Inferior parietal cortex (tissue), 1 donor: Measurements from ENCODE around the gene FCGBP.

Source experiments
- DNase-seq: peaks from one replicate; pipeline ENCODE4 v3.0.0-alpha.2; 2016; ENCODE audit errors: extremely low spot score

FCGBP gene

GRCh38 chr19:39946532-39946931 lies 12.1 kb upstream of the FCGBP start:
- DNase-seq = no peak

- no peak for DNase-seq
Measured at GRCh38 chr19:39943586-39943985, 9.2 kb upstream of the FCGBP start.

GRCh38 chr19:39942366-39942730 lies 7.9 kb upstream of the FCGBP start:
- DNase-seq = no peak

- DNase-seq = no peak
Measured at GRCh38 chr19:39941615-39942365, 7.4 kb upstream of the FCGBP start.

GRCh38 chr19:39941151-39941550 lies 6.7 kb upstream of the FCGBP start:
- no peak for DNase-seq

GRCh38 chr19:39940221-39940833 lies 5.9 kb upstream of the FCGBP start:
- DNase-seq = no peak

- no peak for DNase-seq
Measured at GRCh38 chr19:39939556-39939955, 5.1 kb upstream of the FCGBP start.

- DNase-seq = no peak
Measured at GRCh38 chr19:39937787-39938186, 3.4 kb upstream of the FCGBP start.

GRCh38 chr19:39937094-39937720 lies 2.8 kb upstream of the FCGBP start:
- DNase-seq = no peak

GRCh38 chr19:39936622-39937021 lies 2.2 kb upstream of the FCGBP start:
- DNase-seq = no peak

GRCh38 chr19:39936020-39936419 lies 1.6 kb upstream of the FCGBP start:
- DNase-seq = no peak

- DNase-seq = no peak
Measured at GRCh38 chr19:39935364-39935661, 879 bp upstream of the FCGBP start.

- no peak for DNase-seq
Measured at GRCh38 chr19:39929750-39930149, 4.7 kb downstream of the FCGBP start.

- DNase-seq = no peak
Measured at GRCh38 chr19:39928357-39928725, 6.1 kb downstream of the FCGBP start.

GRCh38 chr19:39927524-39928356 lies 6.7 kb downstream of the FCGBP start:
- DNase-seq = no peak

- no peak for DNase-seq
Measured at GRCh38 chr19:39927076-39927475, 7.4 kb downstream of the FCGBP start.

- DNase-seq = no peak
Measured at GRCh38 chr19:39926170-39926760, 8.2 kb downstream of the FCGBP start.

- DNase-seq = no peak
Measured at GRCh38 chr19:39924952-39925351, 9.5 kb downstream of the FCGBP start.

GRCh38 chr19:39924389-39924788 lies 10.0 kb downstream of the FCGBP start:
- no peak for DNase-seq

- no peak for DNase-seq
Measured at GRCh38 chr19:39923862-39924261, 10.6 kb downstream of the FCGBP start.

GRCh38 chr19:39919976-39920375 lies 14.5 kb downstream of the FCGBP start:
- DNase-seq = no peak

- DNase-seq = no peak
Measured at GRCh38 chr19:39918183-39918651, 16.2 kb downstream of the FCGBP start.
